Cardiac muscle cell (in vitro differentiated cells and primary cell): ENCODE results near the gene RHBDD3. TPM values are rescaled to one million over a fixed set of nuclear protein-coding genes. Genes with fewer than 3 reads are reported as not detected.
"Not testable (repeated sequence)": the region's sequence is repeated elsewhere in the genome, so short reads cannot be mapped to it uniquely, and the experiment has no call there.

ENCODE experiments used
- DNase-seq, 2 donors: peaks; one replicate each; pipeline versions ENCODE4 v3.0.0 to v3.0.0-alpha.2; 2010 to 2017; ENCODE audit warnings: low read depth in 1 of 2, low spot score in 1 of 2
- H3K27ac ChIP-seq: fragments of 200-600 bp; sonication (generic); 2 replicates; pipeline ENCODE4 v1.5.1; 2016
- H3K27me3 ChIP-seq: fragments of 200-600 bp; sonication (generic); 2 replicates; pipeline ENCODE4 v1.6.0; 2016; ENCODE audit warnings: control low read depth
- H3K36me3 ChIP-seq: fragments of 200-600 bp; sonication (generic); 2 replicates; pipeline ENCODE4 v1.5.1; 2016; ENCODE audit warnings: control low read depth
- H3K4me1 ChIP-seq: fragments of 200-600 bp; sonication (generic); 2 replicates; pipeline ENCODE4 v1.8.1; 2017; ENCODE audit warnings: low read depth, mild to moderate bottlenecking, mixed run types
- H3K4me3 ChIP-seq: fragments of 200-600 bp; sonication (generic); 2 replicates; pipeline ENCODE4 v1.5.1; 2016; ENCODE audit warnings: mild to moderate bottlenecking
- H3K9me3 ChIP-seq: fragments of 200-600 bp; sonication (generic); 2 replicates; pipeline ENCODE4 v1.5.1; 2017; ENCODE audit warnings: low read depth, mild to moderate bottlenecking, control low read depth
- CTCF ChIP-seq: IDR thresholded peaks from 2 replicates; pipeline ENCODE4 v1.5.1; 2012; ENCODE audit warnings: low read depth, mild to moderate bottlenecking, low read length
- polyA plus RNA-seq: library from polyadenylated mRNA; unstranded; fragments of >200 nt; fragmentation: Nextera tagmentation; extraction: Ambion mirVana; gene quantifications from 2 replicates; pipeline ENCODE4 v1.2.1, GENCODE V29; 2016
- total RNA-seq: library from RNA; depleted of rRNA; stranded (reverse); fragments of >200 nt; gene quantifications from 2 replicates; pipeline ENCODE4 v1.2.3, GENCODE V29; 2016

RHBDD3 gene
- total and polyA plus RNA-seq, 2 experiments from 2014 or later = 80.4 to 88.6 TPM

GRCh38 chr22:29253561-29254285 lies 14.1 kb downstream of the RHBDD3 start:
- TF ChIP-seq CTCF = no peak
- Histone ChIP-seq H3K27ac (no peak overlapping the region), H3K36me3 (no peaks in the 10 kb centered on the region), H3K9me3 (no peaks in the 10 kb centered on the region), H3K27me3 (no peaks in the 10 kb centered on the region), H3K4me1 (no peaks in the 10 kb centered on the region), H3K4me3 (no peak overlapping the region)
- no peak for DNase-seq

GRCh38 chr22:29251981-29252911 lies 15.5 kb downstream of the RHBDD3 start:
- no peak overlapping the region for H3K27ac ChIP-seq
- no peak overlapping the region for H3K4me3 ChIP-seq
- DNase-seq = no peak
- no peaks in the 10 kb centered on the region for H3K27me3 ChIP-seq
- H3K9me3 ChIP-seq = no peaks in the 10 kb centered on the region
- no peaks in the 10 kb centered on the region for H3K4me1 ChIP-seq
- H3K36me3 ChIP-seq = no peaks in the 10 kb centered on the region
- no peak for TF ChIP-seq CTCF

- Histone ChIP-seq H3K36me3 (no peaks in the 10 kb centered on the region), H3K27ac (no peak overlapping the region), H3K9me3 (no peaks in the 10 kb centered on the region), H3K27me3 (no peaks in the 10 kb centered on the region), H3K4me3 (no peak overlapping the region), H3K4me1 (no peaks in the 10 kb centered on the region)
- no peak for TF ChIP-seq CTCF
- no peak for DNase-seq
These were observed 16.5 kb downstream of the RHBDD3 start for GRCh38 chr22:29251265-29251664.

GRCh38 chr22:29247891-29248290 lies 19.9 kb downstream of the RHBDD3 start:
- H3K9me3 ChIP-seq, DNase-seq, H3K27ac ChIP-seq, H3K4me1 ChIP-seq, H3K27me3 ChIP-seq, H3K36me3 ChIP-seq, H3K4me3 ChIP-seq: not testable (repeated sequence)

- no peaks in the 10 kb centered on the region for H3K27me3 ChIP-seq
- no peak overlapping the region for H3K4me3 ChIP-seq
- no peaks in the 10 kb centered on the region for H3K9me3 ChIP-seq
- peak; percentile 98 for TF ChIP-seq CTCF
- H3K36me3 ChIP-seq = no peaks in the 10 kb centered on the region
- H3K4me1 ChIP-seq = no peaks in the 10 kb centered on the region
- H3K27ac ChIP-seq = no peak overlapping the region
- DNase-seq = peak; percentile 74 to 75
These were observed 22.0 kb downstream of the RHBDD3 start for GRCh38 chr22:29245626-29246385.
